K562 (cell line): Measurements from ENCODE around the gene VPS18.
A peak's percentile ranks its signal among the peaks of the same experiment; 100 is the strongest.

Experiments
- BCL6 ChIP-seq: fragments of 250-450 bp; sonication (Bioruptor Pico); IDR thresholded peaks from 2 replicates; pipeline ENCODE4 v1.4.0; 2020
- EP300 ChIP-seq: IDR thresholded peaks from 2 replicates; pipeline ENCODE4 v1.6.1; 2012; ENCODE audit warnings: low read length, improper control_type of control experiment
- FOXA1 ChIP-seq: fragments of 450-650 bp; IDR thresholded peaks from 2 replicates; pipeline ENCODE4 v1.6.1; 2016; ENCODE audit warnings: mild to moderate bottlenecking, borderline replicate concordance
- IRF2 ChIP-seq: sonication (generic); formaldehyde crosslinking; IDR thresholded peaks from 2 replicates; pipeline ENCODE4 v1.8.1; 2022; ENCODE audit warnings: mild to moderate bottlenecking, missing genetic modification reagents
- MEIS2 ChIP-seq: fragments of 450-650 bp; IDR thresholded peaks from 2 replicates; pipeline ENCODE4 v1.6.1; 2014; ENCODE audit warnings: mild to moderate bottlenecking; ENCODE audit not compliant: partially characterized antibody
- POLR2AphosphoS5 ChIP-seq: IDR thresholded peaks from 2 replicates; pipeline ENCODE4 v1.6.1; 2011; ENCODE audit warnings: mild to moderate bottlenecking, low read depth, low read length, moderate library complexity; ENCODE audit not compliant: control insufficient read depth, insufficient read depth
- TCF7L2 ChIP-seq: fragments of 150-350 bp; IDR thresholded peaks from 2 replicates; pipeline ENCODE4 v1.6.1; 2016; ENCODE audit warnings: low read depth, mild to moderate bottlenecking, low read length, moderate library complexity
- ZNF217 ChIP-seq: sonication (generic); formaldehyde crosslinking; IDR thresholded peaks from 2 replicates; pipeline ENCODE4 v1.8.0; 2022; ENCODE audit warnings: mild to moderate bottlenecking, missing genetic modification reagents
- TF ChIP-seq, protein P1 (sequence below): sonication (generic); formaldehyde crosslinking; IDR thresholded peaks from 2 replicates; pipeline ENCODE4 v1.8.0; 2023; ENCODE audit warnings: missing genetic modification reagents, mild to moderate bottlenecking, borderline replicate concordance

GRCh38 chr15:40949756-40950207 lies 55.5 kb downstream of the VPS18 start:
- TF ChIP-seq TCF7L2 (no peak), BCL6 (CRISPR knock-in tag) (no peak), FOXA1 (no peak), ZNF217 (no peak), POLR2AphosphoS5 (no peak), IRF2 (CRISPR knock-in tag) (no peak), MEIS2 (peak; percentile 27), EP300 (no peak)
- TF ChIP-seq, protein P1, sequence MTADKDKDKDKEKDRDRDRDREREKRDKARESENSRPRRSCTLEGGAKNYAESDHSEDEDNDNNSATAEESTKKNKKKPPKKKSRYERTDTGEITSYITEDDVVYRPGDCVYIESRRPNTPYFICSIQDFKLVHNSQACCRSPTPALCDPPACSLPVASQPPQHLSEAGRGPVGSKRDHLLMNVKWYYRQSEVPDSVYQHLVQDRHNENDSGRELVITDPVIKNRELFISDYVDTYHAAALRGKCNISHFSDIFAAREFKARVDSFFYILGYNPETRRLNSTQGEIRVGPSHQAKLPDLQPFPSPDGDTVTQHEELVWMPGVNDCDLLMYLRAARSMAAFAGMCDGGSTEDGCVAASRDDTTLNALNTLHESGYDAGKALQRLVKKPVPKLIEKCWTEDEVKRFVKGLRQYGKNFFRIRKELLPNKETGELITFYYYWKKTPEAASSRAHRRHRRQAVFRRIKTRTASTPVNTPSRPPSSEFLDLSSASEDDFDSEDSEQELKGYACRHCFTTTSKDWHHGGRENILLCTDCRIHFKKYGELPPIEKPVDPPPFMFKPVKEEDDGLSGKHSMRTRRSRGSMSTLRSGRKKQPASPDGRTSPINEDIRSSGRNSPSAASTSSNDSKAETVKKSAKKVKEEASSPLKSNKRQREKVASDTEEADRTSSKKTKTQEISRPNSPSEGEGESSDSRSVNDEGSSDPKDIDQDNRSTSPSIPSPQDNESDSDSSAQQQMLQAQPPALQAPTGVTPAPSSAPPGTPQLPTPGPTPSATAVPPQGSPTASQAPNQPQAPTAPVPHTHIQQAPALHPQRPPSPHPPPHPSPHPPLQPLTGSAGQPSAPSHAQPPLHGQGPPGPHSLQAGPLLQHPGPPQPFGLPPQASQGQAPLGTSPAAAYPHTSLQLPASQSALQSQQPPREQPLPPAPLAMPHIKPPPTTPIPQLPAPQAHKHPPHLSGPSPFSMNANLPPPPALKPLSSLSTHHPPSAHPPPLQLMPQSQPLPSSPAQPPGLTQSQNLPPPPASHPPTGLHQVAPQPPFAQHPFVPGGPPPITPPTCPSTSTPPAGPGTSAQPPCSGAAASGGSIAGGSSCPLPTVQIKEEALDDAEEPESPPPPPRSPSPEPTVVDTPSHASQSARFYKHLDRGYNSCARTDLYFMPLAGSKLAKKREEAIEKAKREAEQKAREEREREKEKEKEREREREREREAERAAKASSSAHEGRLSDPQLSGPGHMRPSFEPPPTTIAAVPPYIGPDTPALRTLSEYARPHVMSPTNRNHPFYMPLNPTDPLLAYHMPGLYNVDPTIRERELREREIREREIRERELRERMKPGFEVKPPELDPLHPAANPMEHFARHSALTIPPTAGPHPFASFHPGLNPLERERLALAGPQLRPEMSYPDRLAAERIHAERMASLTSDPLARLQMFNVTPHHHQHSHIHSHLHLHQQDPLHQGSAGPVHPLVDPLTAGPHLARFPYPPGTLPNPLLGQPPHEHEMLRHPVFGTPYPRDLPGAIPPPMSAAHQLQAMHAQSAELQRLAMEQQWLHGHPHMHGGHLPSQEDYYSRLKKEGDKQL, result no peak
